HK-2 (cell line): Measurements from ENCODE around the gene CAMK1D.
"Not testable (repeated sequence)": the region's sequence is repeated elsewhere in the genome, so short reads cannot be mapped to it uniquely, and the experiment has no call there.

Experiments
- DNase-seq: peaks from one replicate; pipeline ENCODE4 v3.0.0-alpha.2; 2018; ENCODE audit not compliant: unreplicated experiment

The CAMK1D gene

DNA sequence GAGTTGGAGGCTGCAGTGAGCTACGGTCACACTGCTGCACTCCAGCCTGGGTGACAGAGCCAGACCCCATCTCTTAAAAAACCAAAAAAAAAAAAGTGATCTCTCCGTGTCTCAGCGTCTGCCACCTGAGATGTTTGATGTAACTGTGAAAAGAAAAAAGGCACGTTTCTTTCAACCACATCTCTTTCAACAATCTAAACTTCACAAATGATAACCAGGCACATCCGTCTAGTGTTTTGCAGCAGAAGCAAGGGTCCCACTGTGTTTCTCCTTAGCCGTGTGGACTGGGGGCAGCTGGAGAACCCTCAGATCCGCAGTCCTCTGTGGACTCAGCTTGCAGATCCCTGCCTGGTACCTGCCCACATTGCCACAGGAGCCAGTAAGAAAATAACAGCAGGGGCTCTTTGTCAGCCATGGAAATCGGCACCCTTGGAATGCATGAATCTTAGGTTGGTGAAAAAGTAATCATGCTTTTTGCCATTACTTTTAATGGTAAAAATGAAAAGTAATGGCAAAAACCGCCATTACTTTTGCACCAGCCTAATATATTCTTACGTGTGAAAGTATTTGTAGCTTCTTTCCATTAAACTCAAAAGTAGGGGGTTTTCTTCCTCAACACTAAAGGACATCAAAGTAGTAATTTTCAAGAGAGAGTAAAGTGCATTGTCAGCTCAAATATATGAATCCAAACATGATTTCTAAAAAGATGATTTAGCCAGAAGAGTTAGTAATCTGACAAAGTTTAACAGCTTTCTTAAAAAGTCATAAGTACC lies 375.6 kb downstream of the CAMK1D start:
- DNase-seq: no peak

DNA sequence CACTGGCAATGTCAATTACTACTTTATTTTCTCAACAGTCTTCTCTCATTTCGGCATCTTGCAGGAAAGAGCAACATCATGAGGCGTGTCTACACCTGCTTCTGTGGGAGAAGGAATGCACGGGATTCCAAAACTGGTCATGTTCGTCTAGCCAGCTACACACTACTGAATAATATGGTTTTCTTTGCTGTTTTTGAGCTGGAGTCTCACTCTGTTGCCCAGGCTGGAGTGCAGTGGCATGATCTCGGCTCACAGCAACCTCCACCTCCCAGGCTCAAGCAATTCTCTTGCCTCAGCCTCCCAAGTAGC lies 376.2 kb downstream of the CAMK1D start:
- DNase-seq: not testable (repeated sequence)

DNA sequence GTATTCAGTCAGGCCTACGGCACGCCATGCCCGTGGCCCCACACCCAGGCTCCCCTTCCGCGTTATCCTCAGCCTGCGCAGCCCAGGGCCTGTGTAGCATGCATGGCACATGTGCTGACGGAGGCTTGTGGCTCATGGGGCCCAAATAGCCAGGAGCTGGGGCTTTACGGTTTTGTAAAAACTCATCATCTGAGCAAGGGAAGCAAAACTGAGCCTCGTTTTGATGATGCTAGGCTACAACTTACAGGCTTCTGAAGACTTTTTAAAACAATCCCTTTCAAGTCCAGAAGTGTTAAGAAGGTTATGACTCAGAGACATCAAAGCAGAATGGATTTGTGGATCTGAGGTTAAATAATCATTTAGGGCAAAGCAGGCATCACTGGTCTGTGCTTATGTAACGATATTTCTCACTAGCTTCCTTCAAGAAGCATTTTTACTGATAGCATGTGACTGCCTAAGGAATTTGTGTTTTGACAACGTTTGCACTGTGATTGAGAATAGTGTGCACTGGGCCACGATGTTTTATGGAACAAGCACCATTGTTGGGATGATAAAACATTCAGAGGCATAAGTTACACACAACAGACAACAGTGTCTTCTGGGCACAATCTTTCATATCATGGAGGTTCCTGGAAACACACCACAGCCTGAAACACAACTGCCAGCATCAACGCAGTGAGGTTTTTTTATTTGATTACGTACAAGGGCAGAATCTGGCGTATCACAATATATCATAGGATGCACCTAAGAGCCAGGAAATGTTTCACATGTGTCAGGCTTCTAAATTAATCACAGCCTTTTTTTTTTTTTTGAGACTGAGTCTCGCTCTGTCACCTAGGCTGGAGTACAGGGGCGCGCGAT lies 377.9 kb downstream of the CAMK1D start:
- no peak for DNase-seq

DNA sequence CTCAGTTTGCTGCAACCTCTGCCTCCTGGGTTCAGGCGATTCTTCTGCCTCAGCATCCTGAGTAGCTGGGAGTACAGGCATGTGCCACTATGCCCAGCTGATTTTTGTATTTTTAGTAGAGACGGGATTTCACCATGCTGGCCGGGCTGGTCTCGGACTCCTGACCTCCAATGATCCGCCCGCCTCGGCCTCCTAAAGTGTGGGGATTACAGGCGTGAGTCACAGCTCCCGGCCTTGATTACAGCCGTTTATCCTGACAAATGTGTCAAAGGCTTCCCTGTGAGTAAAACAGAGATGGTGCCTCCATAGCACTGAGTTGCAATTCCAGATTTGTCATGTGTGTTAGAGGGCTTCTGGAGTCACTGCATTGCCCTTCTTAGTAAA lies 378.5 kb downstream of the CAMK1D start:
- DNase-seq: no peak

DNA sequence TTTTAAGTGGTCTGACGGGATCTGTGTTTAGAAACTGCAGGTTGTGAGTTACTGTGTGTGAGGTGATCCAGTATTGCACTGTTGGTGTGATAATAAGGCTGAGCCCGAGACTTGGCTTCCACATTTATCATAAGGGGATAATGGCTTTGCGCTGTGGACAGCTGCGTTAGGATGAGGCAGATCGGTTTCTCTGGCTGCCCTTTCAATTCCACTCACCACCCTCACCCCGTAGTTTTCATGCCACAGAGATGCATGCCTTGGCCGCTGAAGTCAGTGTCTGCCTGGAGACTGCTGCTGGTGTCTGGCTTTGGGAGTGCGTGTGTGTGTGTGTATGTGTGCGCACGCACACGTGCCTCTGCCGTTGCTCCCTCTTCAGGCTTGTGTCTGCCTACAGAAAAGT lies 379.1 kb downstream of the CAMK1D start:
- no peak for DNase-seq

DNA sequence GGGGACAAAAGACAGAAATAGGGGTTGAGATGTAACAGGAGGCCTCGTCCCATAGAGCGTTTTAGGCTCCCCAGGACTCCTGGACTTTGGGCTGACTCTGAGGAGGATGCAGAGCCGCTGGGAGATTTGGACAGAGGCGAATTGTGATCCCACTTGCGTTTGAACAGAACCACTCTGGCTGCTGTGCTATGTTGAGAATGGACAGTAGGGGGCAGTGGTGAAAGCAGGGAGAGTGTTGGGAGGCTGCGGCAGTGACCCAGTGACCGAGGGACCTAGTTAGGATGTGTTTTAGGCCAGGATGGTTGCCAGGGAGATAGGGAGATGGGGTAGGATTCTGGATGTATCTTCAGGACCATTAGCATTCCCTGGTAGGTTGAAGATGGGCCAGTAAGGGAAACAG lies 380.5 kb downstream of the CAMK1D start:
- DNase-seq: no peak

DNA sequence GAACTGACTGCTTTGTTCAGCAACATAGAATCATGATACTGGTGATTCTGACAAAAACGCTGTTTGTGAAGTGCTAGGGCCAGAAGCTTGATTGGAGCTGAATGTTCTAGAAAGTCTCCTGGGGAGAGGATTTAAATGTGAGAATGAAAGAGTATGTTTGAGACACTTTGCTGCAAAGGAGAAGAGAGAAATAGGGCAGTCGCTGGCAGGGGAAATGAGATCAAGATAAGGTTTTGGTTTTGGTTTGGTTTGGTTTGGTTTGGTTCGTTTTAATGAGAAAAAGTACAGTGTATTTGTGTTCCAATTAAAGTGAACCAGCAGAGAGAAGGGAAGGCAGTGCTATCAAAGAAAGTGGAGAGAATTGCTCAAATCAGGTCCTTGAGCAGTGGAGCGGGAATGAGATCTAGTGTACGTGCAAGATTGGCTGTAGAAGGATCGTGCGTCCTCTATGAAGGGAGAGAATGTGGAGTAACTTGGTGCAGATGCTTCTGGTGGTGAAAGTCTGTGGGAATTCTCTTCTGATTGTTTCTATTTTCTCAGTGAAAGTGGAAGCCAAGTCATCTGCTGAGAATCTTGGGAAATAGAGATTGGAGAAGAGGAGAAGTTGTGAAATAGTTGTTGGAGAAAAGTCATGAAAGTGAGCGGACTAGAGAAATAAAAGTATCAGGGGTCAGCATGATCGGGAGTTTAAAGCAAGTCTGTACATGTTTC lies 381.6 kb downstream of the CAMK1D start:
- no peak for DNase-seq

DNA sequence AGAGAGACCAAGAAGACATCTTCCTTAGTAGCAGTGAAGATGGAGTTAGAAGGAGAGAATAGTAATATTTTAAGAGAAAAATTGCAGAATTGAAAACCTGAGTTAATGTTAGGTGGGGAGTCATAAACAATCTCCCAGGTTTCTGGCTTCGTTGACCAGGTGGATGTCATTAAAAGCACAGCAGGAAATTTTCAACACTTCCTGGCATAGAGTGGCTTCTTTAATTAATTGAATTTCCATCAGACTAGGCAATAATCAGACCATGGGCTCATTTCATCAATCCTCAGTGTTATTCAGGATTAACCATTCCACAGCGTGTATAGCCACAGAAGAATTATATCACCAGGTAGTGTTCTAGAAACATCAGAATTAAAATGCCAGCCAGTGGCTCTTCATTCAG lies 383.9 kb downstream of the CAMK1D start:
- DNase-seq: no peak

DNA sequence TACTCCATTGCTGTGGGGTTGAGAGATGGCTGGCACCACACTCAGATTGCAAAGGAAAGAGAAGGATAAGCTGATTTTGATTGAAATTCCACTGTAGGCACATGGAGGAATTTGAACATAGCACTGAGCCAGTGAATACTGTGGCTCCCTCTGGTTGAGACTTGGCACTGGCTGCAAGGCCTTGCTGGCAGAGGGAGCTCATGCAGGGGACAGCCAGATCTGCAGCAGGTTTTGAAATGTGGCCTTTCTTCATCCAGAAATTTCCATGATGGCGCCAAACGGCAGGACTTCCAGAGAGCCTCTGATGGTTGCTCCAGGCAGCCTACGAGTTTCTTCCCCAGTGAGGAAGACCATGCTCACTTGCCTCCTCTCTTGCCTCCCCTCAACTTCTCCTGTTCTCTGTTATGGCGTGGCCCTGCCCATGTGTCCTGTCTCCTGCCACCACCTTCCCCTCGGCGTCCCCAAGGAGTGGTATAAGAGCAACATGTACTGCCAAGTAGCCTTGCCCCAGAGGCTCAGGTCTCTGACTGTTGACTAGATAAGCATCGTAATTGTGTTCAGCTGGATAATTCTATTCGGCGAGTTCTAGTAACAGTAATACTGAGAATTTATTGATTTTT lies 386.6 kb downstream of the CAMK1D start:
- DNase-seq: no peak

DNA sequence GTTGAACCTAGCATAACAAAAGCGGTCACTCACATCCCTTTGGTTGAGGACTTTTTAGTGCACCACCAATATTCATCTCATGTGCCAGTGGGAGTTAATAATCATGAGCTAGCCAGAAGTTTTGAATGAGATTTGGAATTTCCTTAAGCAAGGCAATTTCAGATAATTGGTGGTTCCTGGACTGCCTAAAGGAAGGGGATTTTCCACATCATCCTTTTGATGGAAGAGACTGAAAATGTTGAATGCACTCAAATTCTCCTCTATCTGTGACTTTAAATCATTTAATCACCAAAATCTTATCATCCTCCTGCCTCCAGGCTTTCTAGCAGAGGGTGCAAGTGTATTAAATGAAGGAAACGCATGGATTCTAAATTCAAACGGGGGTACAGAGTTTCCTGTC lies 391.5 kb downstream of the CAMK1D start:
- no peak for DNase-seq

DNA sequence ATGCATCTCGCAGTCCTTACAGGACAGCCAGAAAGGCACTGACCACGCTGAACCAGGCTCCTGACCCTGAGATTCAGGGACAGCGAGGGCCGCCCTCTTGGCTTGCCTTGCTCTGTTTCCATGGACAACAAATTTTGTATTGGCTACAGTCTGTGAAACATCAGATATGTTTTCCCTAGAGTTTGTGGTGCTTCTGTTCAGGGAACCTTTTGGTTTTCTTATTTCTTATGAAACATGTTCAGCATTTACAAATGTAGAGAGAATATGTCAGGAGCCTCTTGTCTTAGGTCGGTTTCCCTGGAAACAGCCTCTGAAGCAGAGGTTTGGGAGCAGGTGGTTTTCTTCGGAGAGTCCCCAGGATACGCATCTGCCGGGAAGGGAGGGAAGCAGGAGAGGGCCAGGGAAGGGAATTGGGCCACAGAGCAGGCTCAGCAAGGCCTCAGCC lies 392.0 kb downstream of the CAMK1D start:
- DNase-seq: no peak

DNA sequence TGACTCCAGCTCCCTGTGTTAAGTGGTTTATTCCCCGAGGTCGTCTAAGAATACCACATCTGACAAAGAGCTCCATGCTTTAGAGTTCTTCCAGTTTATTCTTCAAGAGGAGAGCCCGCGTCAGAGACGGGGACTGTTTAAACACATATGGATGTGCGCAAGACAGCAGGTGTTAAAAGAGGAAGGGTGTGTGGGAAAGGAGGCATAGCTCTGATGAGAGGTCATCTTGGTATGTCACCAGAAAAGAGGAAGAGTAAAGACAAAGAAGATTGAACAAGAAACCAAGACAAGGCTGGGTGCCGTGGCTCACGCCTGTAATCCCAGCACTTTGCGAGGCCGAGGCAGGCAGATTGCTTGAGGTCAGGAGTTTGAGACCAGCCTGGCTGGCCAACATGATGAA lies 393.4 kb downstream of the CAMK1D start:
- no peak for DNase-seq

DNA sequence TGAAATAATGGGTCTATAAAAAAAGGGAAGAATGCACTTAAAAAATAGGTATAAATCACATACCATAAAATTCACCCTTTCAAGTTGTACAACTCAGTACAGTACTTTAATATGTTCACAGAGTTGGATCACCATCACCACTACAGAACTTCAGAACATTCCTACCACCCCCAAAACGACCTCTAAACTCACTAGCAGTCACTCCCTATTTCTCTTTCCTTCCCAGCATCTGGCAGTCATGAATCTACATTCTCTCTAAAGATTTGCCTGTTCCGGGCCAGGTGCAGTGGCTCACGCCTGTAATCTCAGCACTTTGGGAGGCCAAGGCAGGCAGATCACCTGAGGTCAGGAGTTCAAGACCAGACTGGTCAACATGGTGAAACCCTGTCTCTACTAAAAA lies 394.1 kb downstream of the CAMK1D start:
- not testable (repeated sequence) for DNase-seq

DNA sequence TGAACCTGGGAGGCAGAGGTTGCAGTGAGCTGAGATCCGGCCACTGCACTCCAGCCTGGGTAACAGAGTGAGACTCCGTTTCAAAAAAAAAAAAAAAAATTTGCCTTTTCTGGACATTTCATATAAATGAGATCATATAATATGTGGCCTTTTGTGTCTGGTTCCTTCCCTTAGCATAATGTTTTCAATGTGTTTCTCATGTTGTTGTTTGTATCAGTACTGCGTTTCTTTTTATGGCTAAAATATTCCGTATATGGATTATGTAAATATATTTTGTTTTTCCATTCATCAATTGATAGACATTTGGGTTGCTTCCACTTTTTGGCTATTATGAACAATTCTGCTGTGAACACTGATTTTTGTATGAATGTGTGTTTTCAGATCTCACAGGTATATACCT lies 394.6 kb downstream of the CAMK1D start:
- no peak for DNase-seq

DNA sequence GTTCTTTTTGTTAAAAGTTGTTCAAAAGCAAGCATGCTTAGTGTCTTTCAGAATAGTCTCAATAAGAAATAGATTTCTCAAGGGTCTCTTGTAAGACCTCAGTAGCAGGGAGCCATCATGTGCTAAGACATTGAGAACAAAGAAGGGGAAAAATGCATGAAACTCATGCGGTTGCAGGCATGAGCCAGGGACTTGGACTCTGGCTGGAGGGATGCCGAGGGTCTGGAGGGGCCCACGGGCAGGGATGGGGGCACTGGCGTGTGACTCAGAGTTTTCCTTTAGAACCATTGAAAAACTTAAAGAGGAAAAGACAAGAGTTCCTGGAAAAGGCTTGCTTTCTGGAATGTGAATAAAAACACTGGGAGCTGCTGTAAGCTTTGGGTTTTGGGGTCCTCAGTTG lies 398.8 kb downstream of the CAMK1D start:
- no peak for DNase-seq

DNA sequence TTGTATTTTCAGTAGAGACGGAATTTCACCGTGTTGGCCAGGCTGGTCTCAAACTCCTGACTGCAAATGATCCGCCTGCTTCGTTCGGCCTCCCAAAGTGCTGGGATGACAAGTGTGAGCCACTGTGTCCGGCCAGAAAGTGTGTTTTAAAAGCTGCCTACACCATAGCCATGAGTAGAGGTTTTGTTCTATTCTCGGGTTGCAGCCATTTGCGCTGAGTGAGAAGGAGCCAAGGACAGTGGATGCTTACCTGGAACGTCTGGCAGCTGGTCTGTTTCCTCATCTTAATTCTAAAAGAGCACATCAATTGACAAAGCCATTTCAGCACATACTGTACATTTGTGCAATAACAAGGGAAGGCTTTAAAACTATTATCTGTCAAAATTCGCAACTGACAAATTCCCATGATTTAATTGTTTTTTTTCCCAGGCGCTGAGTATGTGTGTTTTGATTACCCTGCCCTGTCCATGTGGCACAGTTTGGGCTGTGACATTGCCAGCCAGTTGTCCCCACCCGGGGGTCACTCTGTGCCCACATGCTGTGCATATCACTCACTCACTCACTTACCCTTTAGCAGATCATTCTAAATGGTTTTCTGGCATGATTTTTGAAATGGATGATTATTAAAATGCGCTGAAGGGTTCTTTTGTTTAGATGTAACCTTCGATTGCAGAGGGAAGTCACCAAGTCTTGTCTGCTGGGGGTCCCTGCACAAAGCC lies 400.6 kb downstream of the CAMK1D start:
- DNase-seq: no peak

DNA sequence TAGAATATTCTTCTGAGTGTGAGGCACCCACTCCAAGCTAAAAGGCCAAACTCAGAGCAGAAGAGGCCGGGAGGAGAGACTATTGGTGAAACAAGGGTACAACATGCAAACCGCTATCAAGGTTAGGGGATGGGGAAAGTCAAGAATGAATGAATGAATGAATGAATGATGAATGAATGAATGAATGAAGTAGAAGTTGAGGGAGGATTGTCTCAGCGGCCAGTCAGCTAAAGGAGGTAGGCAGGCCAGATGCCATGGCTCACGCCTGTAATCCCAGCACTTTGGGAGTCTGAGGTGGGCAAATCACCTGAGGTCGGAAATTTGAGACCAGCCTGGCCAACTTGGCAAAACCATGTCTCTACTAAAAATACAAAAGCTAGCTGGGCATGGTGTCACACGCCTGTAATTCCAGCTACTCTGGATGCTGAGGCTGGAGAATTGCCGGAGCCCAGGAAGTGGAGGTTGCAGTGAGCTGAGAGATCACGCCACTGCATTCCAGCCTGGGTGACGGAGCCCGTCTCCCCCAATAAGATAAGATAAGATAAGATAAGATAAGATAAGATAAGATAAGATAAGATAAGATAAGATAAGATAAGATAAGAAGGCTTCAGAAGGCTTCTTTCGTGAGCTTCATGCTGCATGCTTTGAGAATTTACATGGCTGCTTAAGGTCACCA lies 401.3 kb downstream of the CAMK1D start:
- DNase-seq: no peak

DNA sequence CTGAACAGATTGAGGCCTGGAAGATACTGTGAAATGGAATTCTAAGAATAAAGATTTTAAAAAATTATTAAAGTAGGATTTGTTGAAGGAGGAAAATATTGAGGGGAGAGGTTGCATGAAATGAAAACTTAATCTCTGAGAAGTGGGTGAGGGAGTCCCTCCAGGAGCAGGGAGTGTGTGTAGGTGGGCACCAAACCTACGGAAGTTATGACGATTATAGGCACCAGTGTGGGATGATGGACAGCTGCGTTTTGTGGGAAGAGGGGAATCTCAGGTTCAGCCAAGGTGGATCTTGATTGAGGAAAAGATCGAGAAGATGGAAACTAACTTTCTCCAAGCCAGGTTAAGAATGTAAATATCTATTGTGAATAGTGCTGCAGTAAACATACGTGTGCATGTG lies 405.7 kb downstream of the CAMK1D start:
- DNase-seq: no peak

DNA sequence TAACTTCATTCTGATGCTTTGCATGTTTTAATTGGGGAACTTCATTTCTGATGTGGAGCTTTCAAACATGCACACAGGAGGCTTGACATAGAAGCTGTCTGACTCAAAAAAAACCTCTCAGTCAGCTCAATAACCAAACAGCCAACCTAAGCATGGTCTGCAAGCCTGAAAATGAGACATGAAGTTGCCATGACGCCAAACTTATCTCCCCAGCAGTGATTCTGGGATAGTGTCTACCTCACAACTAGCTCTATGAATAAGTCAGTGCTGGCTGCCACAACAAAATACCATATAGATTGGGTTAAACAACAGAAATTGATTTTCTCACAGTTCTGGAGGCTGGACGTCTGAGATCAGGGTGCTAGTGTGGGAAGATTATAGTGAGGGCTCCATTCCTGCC lies 408.0 kb downstream of the CAMK1D start:
- DNase-seq: no peak

DNA sequence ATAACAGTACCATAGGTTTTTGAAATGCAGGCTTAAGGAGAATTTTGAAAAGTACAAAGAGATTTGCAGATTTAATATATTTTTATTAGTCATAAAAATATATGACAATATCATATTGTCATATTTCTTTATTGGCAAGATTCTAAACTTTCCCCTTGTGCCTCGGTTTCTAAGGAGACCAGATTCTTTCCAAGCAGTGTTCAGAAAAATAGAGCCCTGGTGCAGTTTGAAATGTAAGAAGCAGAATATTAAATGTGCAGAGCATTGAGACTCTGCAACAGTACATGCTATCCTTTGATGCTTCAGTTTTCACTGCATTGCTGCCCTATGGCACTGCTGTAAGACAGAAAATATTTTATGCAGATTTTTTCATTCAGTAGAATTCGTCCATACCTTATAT lies 408.9 kb downstream of the CAMK1D start:
- no peak for DNase-seq

DNA sequence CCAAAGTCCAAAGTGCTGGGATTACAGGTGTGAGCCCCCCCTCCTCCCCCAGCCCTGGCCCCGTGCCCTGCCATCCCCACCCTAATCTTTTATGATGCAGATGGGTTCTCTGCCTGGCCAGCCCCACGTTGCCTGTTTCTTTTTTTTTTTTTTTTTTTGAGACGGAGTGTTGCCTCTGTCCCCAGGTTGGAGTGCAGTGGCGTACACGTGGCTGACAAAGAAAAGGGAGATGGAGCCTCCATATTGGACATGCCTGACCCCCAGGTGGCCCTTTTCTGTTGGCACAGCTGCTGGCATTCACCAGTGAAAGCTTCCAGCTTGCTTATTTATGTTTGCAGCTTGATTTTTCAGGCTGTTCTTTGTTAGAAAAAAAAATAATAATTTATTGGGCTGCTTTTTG lies 416.9 kb downstream of the CAMK1D start:
- no peak for DNase-seq
